IMR-90 (cell line): ENCODE measurements around the gene LRRC4C.

Experiments
- BHLHE40 ChIP-seq: fragments of 150-350 bp; IDR thresholded peaks from 2 replicates; pipeline ENCODE4 v1.6.1; 2016; ENCODE audit warnings: mild to moderate bottlenecking, low read depth, low read length
- POLR2A ChIP-seq: IDR thresholded peaks from 2 replicates; pipeline ENCODE4 v1.6.1; 2012; ENCODE audit warnings: mild to moderate bottlenecking, low read depth, low read length
- RFX5 ChIP-seq: IDR thresholded peaks from 2 replicates; pipeline ENCODE4 v1.8.0; 2012; ENCODE audit warnings: low read depth, mild to moderate bottlenecking, low read length, moderate library complexity
- TF ChIP-seq, protein P1 (sequence below): conservative IDR thresholded peaks from 2 replicates; pipeline ENCODE4 v1.5.1; 2012; ENCODE audit warnings: mild to moderate bottlenecking, low read depth, low read length, improper control_type of control experiment

DNA sequence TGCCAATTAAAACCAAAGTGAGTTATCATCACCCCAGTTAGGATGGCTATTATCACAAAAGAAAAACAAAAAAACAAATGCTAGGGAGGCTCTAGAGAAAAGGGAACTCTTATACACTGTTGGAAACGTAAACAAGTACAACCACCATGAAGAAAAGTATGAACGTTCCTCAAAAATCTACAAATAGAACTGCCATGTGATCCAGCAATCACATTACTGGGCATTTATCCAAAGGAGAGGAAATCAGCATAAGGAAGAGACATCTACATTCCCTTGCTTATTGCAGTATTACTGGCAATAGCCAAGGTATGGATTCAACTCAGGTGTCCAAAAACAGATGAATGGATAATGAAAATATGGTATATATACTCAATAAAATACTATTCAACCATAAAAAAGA is 1145.1 kb downstream of the LRRC4C start:
- no peak for TF ChIP-seq POLR2A
- TF ChIP-seq, protein P1, sequence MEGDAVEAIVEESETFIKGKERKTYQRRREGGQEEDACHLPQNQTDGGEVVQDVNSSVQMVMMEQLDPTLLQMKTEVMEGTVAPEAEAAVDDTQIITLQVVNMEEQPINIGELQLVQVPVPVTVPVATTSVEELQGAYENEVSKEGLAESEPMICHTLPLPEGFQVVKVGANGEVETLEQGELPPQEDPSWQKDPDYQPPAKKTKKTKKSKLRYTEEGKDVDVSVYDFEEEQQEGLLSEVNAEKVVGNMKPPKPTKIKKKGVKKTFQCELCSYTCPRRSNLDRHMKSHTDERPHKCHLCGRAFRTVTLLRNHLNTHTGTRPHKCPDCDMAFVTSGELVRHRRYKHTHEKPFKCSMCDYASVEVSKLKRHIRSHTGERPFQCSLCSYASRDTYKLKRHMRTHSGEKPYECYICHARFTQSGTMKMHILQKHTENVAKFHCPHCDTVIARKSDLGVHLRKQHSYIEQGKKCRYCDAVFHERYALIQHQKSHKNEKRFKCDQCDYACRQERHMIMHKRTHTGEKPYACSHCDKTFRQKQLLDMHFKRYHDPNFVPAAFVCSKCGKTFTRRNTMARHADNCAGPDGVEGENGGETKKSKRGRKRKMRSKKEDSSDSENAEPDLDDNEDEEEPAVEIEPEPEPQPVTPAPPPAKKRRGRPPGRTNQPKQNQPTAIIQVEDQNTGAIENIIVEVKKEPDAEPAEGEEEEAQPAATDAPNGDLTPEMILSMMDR, result no peak
- TF ChIP-seq BHLHE40, result no peak
- TF ChIP-seq RFX5, result no peak
